Stimulated activated CD8-positive, alpha-beta memory T cell treated with anti-CD3 and anti-CD28 coated beads, Interleukin-2, amount 100 ng/mL, for 1 hour (primary cell): ENCODE results near the gene GSTK1.
A peak's percentile ranks its signal among the peaks of the same experiment; 100 is the strongest.
"Not testable (repeated sequence)": the region's sequence is repeated elsewhere in the genome, so short reads cannot be mapped to it uniquely, and the experiment has no call there.

Experiments used
- DNase-seq, 2 donors: peaks; one replicate each; pipeline ENCODE4 v3.0.0-alpha.2; 2020; ENCODE audit warnings: low read depth in 2 of 2

GSTK1 gene

DNA sequence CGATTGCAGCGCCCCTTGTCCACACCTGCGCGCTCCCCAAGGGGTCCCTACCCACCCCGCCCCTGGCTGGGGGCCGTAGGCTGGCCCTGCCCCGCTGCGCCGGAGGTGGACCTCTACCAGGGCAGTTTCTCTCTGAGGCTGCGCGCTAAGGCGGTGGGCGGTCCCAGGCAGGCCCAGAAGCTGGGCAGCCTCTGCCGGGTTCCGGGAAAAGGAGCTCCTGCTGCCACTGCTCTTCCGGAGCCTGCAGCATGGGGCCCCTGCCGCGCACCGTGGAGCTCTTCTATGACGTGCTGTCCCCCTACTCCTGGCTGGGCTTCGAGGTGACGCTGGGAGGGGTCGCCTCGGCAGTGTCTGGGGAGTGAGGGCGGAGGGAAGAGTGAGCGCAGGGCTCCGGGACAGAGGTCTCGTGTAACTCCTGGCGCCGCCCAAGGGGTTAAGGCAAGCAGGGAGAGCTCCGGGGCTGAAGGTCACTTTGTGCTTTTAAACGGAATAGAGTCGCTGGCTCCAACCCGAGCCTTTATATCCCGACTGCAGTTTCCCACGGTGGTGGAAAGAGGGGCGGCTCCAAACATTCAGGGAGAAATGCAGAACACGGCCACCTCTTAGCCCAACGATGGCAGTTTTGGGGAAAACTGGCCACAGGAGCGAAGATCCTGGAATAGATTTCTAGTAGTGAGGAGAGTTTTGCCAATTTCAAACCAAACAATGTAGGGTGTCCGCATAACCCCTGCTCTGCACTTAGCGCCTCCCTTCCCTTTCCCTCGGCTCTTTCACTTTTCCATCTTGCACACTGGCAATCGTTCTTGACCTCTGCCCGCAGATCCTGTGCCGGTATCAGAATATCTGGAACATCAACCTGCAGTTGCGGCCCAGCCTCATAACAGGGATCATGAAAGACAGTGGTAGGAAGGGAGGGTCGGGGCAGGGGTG, at the start of gene GSTK1:
Gene GSTK1, plus strand, starts transcription at position 176 of the 930 bp plus-strand sequence. Its CDS starts 73 bp downstream, at position 249.
- DNase-seq, result peak; percentile 57 to 67

DNA sequence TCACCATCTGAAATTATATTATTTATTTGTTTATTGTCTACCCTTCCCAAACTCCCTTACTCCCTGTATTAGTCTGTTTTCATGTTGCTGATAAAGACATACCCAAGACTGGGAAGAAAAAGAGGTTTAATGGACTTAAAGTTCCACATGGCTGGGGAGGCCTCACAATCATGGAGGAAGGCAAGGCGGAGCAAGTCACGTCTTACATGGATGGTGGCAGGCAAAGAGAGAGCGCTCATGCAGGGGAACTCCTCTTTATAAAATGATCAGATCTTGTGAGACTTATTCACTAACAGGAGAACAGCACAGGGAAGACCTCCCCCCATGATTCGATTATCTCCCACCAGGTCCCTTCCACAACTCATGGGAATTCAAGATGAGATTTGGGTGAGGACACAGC, 49.8 kb upstream of the GSTK1 start:
- DNase-seq, result not testable (repeated sequence)

DNA sequence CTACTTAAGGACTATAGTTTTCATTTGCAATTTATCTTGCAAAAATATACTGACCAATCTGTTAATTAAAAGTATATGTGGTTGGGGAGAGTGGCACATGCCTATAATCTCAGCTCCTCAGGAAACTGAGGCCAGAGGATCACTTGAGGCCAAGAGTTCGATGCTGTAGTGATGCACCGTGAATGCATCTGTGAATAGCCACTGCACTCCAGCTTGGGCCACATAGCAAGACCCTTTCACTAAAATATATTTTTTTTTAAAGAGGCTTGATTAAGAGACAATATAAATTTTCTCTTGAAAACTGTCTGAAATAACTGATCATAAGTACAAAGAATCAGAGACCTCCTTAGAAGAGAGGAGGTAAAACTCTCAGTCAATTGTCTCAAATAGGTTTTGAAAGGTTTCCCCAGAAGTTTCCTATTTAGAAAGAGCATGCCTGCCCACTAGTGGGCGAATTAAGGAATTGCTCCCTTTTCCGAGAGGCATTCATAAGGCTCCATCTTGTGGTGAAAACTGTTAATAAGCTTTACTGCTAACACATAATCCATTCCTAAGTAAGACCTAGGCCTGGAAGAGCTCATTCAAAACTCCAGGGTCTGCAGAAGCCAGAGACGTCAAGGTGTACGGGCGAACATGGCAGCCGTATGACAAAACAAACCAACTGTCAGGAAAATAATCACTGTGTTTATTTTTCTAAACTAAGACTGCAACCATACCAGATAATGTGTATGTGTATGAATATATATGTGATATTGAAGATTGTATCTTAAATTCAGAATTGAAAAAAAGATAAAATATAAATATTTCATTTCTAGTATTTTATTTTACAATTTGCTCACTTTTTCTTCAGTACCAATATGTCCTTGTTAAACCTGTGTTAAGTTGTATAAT, 48.2 kb upstream of the GSTK1 start:
- peak; percentile 14 to 33 for DNase-seq

DNA sequence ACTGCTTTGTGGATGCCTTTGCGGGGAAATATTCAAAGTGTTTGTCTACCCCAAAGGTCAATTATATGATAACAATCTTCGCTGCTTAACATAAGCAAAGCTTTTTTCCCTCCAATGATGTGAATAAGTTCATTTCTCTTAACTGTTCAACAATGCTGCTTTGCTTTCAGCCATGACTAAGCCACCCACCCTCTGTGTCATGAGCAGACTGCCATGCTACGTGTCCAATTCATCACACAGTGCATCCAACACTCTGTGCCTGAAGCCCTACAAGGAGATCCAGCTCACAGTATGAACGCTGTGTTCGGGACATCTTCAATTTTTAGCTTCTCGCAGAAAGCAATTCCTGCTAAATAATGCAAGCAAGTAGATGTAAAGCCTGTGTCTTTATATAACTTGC, 47.1 kb upstream of the GSTK1 start:
- DNase-seq, result no peak

DNA sequence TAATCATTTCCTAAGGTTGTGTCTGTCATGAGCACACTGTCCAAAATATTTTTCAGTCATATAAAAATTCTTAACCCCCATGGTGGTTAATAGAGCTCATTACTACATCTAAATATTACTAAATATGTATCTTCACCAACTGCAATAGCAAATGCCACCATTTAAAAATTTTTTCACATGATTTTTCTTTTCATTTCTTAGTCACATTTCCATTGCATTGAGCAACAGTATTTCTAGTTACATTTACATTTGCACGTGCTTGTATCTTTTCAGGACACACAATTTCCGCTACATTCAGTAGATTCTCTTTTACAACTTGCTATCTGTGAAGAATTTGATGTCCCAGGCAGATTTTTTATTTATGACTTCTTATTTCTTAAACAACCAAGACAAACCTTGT, 46.6 kb upstream of the GSTK1 start:
- no peak for DNase-seq

DNA sequence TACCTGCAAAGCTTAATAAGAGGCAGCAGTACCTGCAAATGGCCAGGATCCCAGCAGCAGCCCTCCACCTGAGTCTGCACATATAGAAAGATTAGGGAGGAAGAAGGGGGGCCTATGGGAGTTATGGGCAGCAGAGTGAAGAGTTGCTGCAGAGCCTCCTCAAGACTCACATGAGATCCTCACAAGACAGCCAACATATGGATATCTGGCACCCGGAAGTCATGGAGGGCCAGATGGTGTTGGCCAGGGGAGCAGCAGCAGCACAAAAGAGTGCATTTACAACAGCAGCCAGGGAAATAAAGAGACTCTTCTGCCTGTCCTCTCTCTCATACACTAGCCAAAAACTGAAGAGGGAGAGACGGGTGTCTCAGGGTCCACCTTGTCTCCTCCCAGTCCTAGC, 45.4 kb upstream of the GSTK1 start:
- no peak for DNase-seq

DNA sequence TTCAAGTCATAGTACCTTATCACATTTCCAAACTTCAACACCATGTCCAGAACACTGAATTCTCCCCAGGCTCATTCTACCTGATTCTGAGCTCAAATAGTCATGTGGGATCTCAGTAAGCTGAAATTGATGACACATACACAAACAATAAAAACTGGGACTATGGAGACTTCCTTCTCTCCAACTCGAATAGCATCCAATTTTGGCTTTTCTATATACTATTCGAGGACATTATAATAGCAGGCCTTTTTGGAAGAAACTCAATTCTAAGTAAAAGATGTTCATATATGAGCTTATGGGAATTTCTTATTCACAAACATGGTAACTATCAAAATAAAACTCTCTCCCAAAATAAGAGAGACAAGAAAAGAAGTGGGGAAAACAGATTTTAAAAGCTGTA, 42.0 kb upstream of the GSTK1 start:
- DNase-seq, result no peak

DNA sequence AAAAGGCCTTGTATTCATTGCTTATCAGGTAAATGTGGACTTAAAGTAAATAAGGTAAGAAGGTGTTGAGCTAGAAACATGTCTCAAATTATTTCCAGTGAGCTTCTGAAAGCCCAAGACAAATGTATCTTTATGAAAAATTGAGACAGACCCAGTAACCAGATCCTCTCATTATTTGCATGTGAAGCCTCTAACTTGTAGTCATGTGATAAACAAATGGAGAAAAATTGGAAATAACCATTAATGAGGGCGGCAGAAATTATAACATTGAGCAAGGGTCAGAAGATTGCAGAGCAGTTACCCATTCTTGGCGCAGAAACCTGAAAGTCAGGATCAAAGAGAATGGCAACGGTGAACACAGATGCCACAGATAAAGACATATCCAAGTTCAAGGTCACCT, 41.5 kb upstream of the GSTK1 start, which contains the start of gene TAS2R40:
Gene TAS2R40, plus strand, starts transcription at position 301 of the 400 bp plus-strand sequence. Its CDS starts 42 bp downstream, at position 343.
- no peak for DNase-seq

DNA sequence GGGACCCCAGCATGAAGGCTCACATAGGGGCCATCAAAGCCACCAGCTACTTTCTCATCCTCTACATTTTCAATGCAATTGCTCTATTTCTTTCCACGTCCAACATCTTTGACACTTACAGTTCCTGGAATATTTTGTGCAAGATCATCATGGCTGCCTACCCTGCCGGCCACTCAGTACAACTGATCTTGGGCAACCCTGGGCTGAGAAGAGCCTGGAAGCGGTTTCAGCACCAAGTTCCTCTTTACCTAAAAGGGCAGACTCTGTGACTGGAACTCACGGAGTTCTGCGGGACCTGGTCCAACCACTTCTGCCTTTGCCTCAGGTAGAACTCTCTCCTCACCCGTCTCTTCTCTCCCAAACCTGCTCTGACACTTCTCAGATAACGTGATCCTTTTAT, 40.5 kb upstream of the GSTK1 start:
- no peak for DNase-seq

DNA sequence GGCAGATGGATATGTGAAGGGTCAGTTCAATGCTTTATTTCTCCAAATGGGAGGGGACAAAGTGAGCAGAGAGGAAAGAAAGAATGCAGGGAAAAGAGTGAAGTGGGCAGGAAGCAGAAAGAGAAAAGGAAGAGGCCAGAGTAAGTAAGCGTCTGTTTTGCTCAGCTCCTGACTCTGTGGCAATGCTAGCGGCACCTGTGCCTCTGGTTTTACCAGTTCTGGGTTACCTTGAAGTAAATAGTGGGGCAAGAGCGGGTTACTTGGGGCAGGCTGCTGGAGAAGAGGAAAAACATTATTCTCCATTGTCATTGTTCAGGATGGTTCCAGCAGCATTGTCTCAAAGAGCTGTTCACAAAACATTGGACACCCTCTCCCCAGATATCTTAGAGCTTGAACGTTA, 39.5 kb upstream of the GSTK1 start:
- no peak for DNase-seq

DNA sequence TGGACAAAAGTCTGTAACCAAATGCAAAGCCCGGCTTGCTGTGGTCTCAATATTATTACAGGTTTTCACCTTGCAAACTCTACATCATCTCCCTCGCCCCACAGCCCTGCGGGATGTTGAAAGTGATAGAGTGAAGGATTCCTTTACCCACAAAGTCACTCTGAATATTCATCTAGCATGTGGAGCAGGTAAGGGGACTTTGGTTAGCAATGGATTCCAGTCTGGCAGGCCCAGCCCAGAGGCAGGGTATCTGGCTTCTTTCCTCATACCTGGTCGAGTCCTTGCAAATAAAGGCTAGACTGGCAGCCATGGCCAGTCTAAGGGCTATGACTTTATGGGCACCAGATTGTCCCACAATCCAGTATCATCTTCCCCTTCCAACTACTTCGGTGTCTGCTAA, 38.2 kb upstream of the GSTK1 start:
- no peak for DNase-seq

DNA sequence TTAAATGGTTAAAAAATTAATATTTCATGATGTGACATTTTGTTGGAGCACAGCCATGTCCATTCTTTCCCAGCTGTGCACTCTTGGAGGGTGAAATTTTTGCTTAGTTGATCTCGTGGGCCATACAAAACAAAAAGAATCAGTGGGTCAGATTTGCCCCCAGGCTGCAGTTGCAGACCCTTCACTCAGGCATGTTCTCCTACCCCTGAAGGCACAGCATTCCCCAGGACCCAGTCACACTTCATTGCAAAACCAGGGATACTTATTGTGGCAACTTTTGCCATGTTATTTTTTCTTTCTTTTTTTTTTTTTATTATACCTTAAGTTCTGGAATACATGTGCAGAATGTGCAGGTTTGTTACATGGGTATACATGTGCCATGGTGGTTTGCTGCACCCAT, 35.4 kb upstream of the GSTK1 start:
- no peak for DNase-seq

DNA sequence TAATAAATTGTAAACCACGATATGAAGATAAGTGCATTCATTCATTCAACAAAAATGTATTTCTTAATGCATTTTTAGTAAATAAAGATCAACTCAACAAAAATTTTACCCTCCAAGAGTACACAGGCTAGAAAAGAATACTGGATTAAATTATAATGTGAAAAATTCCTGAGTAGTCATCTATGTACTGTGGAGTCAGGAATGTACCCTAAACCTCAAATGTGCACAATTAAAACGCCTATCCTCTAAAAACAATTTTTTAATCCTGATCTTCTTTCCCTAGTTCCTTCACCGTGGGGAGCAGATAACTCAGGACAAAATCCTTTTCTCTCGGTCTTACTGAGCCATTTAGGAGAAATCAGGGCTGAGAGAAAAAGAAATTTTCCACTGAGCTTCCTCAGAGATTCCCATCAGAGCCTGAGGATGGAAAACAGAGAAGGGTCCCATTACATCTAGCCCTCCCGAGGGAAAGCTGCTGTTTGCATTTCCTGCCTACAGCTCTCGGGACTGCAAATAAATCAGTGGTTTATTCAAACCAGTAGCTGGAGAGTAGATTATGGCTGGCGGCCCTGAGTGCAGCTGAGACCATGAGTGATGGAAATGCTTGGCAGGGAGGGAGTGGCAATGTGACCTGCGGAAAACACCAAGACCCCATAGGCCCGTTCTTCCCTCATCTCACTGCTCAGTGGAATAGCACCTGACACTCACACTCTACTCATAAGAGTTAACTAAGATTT, 34.0 kb upstream of the GSTK1 start:
- no peak for DNase-seq

DNA sequence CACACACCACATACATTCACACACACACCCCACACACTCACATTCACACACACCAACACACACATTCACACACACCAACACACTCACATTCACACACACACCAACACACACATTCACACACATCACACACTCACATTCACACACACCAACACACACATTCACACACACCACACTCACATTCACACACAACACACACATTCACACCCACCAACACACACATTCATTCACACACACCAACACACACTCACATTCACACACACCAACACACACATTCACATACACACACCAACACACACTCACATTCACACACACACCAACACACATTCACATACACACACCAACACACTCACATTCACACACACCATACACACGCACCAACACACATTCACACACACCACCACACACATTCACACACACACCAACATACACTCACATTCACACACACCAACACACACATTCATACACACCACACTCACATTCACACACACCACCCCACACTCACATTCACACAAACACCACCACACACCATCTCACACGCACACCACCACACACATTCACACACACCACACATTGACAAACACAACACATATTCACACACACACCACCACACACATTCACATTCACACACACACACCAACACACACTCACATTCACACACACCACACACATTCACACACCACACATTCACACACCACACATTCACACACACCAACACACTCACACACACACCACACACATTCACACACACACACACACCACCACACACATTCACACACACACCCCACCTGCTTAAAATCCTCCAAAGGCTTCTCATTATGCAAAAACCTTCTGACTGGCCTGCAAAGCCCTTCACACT, 32.4 kb upstream of the GSTK1 start:
- no peak for DNase-seq

DNA sequence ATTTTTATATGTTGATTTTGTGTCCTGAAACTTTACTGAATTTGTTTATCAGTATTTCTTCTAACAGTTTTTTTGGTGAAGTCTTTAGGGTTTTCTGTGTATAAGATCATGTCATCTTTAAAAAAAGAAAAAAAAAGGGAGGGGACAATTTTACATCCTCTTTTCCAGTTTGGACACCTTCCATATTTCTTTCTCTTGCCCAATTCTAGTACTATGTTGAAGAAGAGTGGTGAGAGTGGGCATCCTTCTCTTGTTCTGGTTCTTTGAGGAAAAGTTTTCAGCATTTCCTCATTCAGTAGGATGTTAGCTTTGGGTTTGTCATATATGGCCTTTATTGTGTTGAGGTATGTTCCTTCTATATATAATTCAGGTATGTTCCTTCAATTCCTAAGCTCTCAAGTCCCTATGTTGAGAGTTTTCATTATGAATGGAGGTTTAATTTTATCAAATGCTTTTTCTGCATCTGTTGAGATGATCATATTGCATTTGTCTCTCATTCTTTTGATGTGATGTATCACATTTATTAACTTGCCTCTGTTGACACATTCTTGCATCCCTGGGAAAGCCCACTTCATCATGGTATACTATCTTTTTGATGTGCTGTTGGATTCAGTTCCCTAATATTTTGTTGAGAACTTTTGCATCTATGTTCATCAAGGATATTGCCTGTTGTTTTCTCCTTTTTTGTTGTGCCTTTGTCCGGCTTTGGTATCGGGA, 29.3 kb upstream of the GSTK1 start:
- no peak for DNase-seq

DNA sequence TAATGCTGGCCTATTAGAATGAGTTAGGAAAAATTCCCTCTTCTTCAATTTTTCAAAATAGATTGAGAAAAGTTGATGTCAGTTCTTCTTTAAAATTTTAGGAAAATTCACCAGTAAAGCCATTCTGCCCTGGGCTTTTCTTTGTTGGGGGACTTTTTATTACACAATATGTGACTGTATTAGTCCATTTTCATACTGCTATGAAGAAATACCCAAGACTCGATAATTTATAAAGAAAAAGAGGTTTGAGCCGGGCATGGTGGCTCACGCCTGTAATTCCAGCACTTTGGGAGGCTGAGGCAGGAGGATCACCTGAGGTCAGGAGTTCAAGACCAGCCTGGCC, 28.7 kb upstream of the GSTK1 start:
- DNase-seq, result no peak

DNA sequence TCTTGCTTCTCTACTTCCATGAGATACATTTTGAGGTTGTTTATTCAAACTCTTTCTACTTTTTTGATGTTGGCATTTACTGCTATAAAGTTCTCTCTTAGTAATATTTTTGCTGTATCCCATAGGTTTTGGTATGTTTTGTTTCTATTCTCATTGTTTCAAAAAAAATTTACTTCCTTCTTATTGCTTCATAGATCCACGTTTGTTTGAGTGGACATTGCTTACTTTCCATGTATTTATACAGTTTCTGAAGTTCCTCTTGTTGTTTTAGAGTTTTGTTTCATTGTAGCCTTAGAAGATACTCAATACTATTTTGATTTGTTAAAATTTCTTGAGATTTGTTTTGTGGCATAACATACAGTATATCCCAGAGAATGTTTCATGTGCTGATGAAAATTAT, 27.7 kb upstream of the GSTK1 start:
- no peak for DNase-seq

DNA sequence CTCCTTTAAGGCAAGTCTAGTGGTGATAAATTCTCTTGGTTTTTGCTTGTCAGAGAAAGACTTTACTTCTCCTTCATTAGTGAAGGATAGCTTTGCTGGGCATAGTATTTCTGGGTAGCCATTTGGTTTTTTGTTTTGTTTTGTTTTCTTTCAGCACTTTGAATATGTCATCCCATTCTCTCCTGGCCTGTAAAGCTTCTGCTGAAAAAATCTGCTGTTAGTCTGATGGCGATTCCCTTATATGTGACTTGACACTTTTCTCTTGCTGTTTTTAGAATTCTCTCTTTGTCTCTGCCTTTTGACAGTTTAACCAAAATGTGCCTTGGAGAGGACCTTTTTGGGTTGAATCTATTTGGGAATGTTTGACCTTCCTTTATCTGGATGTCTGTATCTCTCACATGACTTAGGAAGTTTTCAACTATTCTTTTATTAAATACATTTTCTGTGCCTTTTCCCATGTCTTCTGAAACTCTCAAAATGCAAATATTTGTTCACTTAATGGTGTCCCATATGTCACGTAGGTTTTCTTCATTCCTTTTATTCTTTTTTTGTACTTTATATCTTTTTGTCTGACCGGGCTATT, 26.7 kb upstream of the GSTK1 start:
- no peak for DNase-seq

DNA sequence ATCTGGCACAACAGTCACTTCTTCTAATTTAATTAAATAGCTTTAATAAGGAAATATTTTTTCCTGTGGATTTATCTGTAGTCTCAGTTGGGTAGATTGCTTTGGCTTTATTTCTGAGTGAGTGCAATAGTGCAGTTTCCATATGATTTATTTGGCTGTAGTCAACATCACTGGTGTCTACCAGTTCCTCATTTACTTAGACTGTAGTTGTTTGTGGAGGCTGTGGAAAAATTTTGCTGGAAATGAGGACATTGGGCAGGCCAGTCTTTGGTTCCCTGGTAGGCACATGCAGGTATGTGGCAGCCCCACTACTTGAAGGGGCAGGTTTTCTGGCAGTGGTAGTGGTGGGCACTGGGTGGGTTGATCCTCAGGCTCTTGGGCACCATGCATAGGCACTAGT, 25.9 kb upstream of the GSTK1 start:
- DNase-seq, result no peak
